ENCODE measurements around the gene ZNF407. TPM values are rescaled to one million over a fixed set of nuclear protein-coding genes. Genes with fewer than 3 reads are reported as not detected.

The ZNF407 gene
- total and polyA plus RNA-seq, 4 donors, result 1.9 to 16.5 (median 6.6) TPM

DNA sequence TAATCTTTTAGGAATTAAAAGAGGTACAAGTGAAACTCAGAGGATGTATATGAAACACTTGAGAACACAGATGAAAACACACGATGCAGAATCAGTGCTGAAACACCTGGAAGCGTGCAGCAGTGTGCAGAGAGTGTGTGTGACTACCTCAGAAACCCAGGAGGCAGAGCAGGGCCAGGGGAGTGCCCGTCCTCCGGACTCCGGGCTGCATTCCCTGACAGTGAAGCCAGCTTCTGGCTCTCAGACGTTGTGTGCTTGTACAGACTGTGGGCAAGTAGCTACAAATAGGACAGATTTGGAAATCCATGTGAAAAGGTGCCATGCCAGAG is 34.6 kb downstream of the ZNF407 start:
- H3K4me1 ChIP-seq (ENCODE audit: control insufficient read depth in 4 of 4, insufficient read depth in 4 of 4, low read length in 3 of 4), result no peaks in the 10 kb centered on the region
- no peak overlapping the region for H3K27ac ChIP-seq (ENCODE audit: low read depth in 1 of 2, low read length in 2 of 2)
- H3K9ac ChIP-seq (ENCODE audit: low read depth in 1 of 2, low read length in 2 of 2), result no peak overlapping the region
- H3K36me3 ChIP-seq (ENCODE audit: control insufficient read depth in 4 of 4, insufficient read depth in 3 of 4, low read depth in 1 of 4, low read length in 3 of 4), result peaks cover 0 to 14% (median 3%) of the 10 kb centered on the region in 4 donors
- 94% methylated on average over 6 of the region's 6 CpGs for WGBS
- TF ChIP-seq YY1 (IDR thresholded peaks at IDR 0.05), result no peak
- TF ChIP-seq, protein P1, sequence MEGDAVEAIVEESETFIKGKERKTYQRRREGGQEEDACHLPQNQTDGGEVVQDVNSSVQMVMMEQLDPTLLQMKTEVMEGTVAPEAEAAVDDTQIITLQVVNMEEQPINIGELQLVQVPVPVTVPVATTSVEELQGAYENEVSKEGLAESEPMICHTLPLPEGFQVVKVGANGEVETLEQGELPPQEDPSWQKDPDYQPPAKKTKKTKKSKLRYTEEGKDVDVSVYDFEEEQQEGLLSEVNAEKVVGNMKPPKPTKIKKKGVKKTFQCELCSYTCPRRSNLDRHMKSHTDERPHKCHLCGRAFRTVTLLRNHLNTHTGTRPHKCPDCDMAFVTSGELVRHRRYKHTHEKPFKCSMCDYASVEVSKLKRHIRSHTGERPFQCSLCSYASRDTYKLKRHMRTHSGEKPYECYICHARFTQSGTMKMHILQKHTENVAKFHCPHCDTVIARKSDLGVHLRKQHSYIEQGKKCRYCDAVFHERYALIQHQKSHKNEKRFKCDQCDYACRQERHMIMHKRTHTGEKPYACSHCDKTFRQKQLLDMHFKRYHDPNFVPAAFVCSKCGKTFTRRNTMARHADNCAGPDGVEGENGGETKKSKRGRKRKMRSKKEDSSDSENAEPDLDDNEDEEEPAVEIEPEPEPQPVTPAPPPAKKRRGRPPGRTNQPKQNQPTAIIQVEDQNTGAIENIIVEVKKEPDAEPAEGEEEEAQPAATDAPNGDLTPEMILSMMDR (IDR thresholded peaks at IDR 0.05; ENCODE audit: low read depth, low read length, missing input control), result no peak
- no peak for TF ChIP-seq SP1 (IDR thresholded peaks at IDR 0.05)
- TF ChIP-seq, protein P2, sequence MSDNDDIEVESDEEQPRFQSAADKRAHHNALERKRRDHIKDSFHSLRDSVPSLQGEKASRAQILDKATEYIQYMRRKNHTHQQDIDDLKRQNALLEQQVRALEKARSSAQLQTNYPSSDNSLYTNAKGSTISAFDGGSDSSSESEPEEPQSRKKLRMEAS (IDR thresholded peaks at IDR 0.05), result no peak
- TF ChIP-seq, protein P3, sequence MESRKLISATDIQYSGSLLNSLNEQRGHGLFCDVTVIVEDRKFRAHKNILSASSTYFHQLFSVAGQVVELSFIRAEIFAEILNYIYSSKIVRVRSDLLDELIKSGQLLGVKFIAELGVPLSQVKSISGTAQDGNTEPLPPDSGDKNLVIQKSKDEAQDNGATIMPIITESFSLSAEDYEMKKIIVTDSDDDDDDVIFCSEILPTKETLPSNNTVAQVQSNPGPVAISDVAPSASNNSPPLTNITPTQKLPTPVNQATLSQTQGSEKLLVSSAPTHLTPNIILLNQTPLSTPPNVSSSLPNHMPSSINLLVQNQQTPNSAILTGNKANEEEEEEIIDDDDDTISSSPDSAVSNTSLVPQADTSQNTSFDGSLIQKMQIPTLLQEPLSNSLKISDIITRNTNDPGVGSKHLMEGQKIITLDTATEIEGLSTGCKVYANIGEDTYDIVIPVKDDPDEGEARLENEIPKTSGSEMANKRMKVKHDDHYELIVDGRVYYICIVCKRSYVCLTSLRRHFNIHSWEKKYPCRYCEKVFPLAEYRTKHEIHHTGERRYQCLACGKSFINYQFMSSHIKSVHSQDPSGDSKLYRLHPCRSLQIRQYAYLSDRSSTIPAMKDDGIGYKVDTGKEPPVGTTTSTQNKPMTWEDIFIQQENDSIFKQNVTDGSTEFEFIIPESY (IDR thresholded peaks at IDR 0.05), result no peak
- no peak for TF ChIP-seq GABPA (IDR thresholded peaks at IDR 0.05 in 1 of 2, conservative IDR thresholded peaks at IDR 0.05 in 1 of 2)
- TF ChIP-seq FOXA2 (IDR thresholded peaks at IDR 0.05), result no peak
- TF ChIP-seq, protein P4, sequence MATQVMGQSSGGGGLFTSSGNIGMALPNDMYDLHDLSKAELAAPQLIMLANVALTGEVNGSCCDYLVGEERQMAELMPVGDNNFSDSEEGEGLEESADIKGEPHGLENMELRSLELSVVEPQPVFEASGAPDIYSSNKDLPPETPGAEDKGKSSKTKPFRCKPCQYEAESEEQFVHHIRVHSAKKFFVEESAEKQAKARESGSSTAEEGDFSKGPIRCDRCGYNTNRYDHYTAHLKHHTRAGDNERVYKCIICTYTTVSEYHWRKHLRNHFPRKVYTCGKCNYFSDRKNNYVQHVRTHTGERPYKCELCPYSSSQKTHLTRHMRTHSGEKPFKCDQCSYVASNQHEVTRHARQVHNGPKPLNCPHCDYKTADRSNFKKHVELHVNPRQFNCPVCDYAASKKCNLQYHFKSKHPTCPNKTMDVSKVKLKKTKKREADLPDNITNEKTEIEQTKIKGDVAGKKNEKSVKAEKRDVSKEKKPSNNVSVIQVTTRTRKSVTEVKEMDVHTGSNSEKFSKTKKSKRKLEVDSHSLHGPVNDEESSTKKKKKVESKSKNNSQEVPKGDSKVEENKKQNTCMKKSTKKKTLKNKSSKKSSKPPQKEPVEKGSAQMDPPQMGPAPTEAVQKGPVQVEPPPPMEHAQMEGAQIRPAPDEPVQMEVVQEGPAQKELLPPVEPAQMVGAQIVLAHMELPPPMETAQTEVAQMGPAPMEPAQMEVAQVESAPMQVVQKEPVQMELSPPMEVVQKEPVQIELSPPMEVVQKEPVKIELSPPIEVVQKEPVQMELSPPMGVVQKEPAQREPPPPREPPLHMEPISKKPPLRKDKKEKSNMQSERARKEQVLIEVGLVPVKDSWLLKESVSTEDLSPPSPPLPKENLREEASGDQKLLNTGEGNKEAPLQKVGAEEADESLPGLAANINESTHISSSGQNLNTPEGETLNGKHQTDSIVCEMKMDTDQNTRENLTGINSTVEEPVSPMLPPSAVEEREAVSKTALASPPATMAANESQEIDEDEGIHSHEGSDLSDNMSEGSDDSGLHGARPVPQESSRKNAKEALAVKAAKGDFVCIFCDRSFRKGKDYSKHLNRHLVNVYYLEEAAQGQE (IDR thresholded peaks at IDR 0.05), result no peak
- TF ChIP-seq TAF1 (conservative IDR thresholded peaks at IDR 0.05), result no peak
- no peak for TF ChIP-seq JUND (IDR thresholded peaks at IDR 0.05)
- TF ChIP-seq RAD21 (IDR thresholded peaks at IDR 0.05), result no peak
- TF ChIP-seq HNF4A (conservative IDR thresholded peaks at IDR 0.05), result no peak
- TF ChIP-seq NR2F2 (IDR thresholded peaks at IDR 0.05), result no peak
- TF ChIP-seq HNF4G (IDR thresholded peaks at IDR 0.05), result no peak
- TF ChIP-seq RXRA (IDR thresholded peaks at IDR 0.05), result no peak
- TF ChIP-seq FOXA1 (IDR thresholded peaks at IDR 0.05), result no peak
- no peaks in the 10 kb centered on the region for H3K27me3 ChIP-seq (ENCODE audit: control insufficient read depth in 4 of 4, insufficient read depth in 4 of 4, low read length in 3 of 4)
- no peak for DNase-seq (ENCODE audit: low spot score)
- H3K4me3 ChIP-seq (ENCODE audit: low read depth in 1 of 3, low read length in 3 of 3), result no peak overlapping the region
- no peaks in the 10 kb centered on the region for H3K9me3 ChIP-seq (ENCODE audit: control insufficient read depth in 4 of 4, low read length in 3 of 4)

DNA sequence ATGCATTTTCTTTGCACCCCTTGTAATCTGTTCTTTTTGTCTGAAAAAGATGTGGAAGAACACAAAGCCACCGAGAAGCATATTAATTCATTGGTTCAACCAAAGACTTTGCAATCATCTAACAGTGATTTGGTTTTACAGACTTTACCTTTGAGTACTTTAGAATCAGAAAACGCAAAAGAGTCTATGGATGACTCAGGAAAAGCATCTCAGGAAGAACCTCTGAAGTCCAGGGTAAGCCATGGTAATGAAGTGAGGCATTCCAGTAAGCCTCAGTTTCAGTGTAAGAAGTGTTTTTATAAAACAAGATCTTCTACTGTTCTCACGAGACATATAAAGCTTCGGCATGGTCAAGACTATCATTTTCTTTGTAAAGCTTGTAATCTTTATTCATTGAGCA is 35.2 kb downstream of the ZNF407 start:
- TF ChIP-seq YY1 (IDR thresholded peaks at IDR 0.05) (no peak), RXRA (IDR thresholded peaks at IDR 0.05) (no peak), FOXA1 (IDR thresholded peaks at IDR 0.05) (no peak), SP1 (IDR thresholded peaks at IDR 0.05) (no peak), HNF4A (conservative IDR thresholded peaks at IDR 0.05) (no peak), NR2F2 (IDR thresholded peaks at IDR 0.05) (no peak)
- TF ChIP-seq, protein P3 (IDR thresholded peaks at IDR 0.05), result no peak
- TF ChIP-seq, protein P1 (IDR thresholded peaks at IDR 0.05; ENCODE audit: low read depth, low read length, missing input control), result no peak

More for the DNA sequence above, 35.2 kb downstream of the ZNF407 start:
- Histone ChIP-seq H3K27ac (ENCODE audit: low read depth in 1 of 2, low read length in 2 of 2) (no peak overlapping the region), H3K9ac (ENCODE audit: low read depth in 1 of 2, low read length in 2 of 2) (no peak overlapping the region), H3K27me3 (ENCODE audit: control insufficient read depth in 4 of 4, insufficient read depth in 4 of 4, low read length in 3 of 4) (no peaks in the 10 kb centered on the region), H3K36me3 (ENCODE audit: control insufficient read depth in 4 of 4, insufficient read depth in 3 of 4, low read depth in 1 of 4, low read length in 3 of 4) (peaks cover 0 to 14% (median 3%) of the 10 kb centered on the region in 4 donors), H3K9me3 (ENCODE audit: control insufficient read depth in 4 of 4, low read length in 3 of 4) (no peaks in the 10 kb centered on the region), H3K4me3 (ENCODE audit: low read depth in 1 of 3, low read length in 3 of 3) (no peak overlapping the region), H3K4me1 (ENCODE audit: control insufficient read depth in 4 of 4, insufficient read depth in 4 of 4, low read length in 3 of 4) (no peaks in the 10 kb centered on the region)
- 98% methylated on average over 4 of the region's 4 CpGs for WGBS
- DNase-seq (ENCODE audit: low spot score), result no peak
